Measurements from ENCODE around the gene FOXL3. TPM values are rescaled to one million over a fixed set of nuclear protein-coding genes. Genes with fewer than 3 reads are reported as not detected.
A peak's percentile ranks its signal among the peaks of the same experiment; 100 is the strongest.

FOXL3 gene
- total RNA-seq, 1 experiment from 2014 or later, result not detected

DNA sequence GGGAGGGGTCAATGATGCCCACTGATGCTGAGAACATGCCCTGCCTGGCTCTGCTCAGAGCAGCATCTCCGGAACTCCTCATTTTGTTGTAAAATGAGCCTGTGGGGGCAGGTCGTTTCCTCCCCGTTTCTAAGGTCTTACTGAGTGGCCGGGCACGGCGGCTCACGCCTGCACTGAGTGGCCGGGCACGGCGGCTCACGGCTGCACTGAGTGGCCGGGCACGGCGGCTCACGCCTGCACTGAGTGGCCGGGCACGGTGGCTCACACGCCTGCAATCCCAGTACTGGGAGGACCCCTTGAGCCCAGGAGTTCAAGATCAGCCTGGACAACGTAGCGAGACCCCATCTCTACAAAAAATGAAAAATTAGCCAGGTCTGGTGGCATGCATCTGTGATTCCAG lies 39.0 kb upstream of the FOXL3 start:
- no peak for DNase-seq
- H2BK12ac ChIP-seq (ENCODE audit: insufficient read length, low read depth, low read length), result no peak overlapping the region
- no peak for TF ChIP-seq CTCF (conservative IDR thresholded peaks at IDR 0.05)
- no peak overlapping the region for H3K4me2 ChIP-seq (ENCODE audit: insufficient read depth, insufficient read length, low read length)
- no peak overlapping the region for H3K27ac ChIP-seq (ENCODE audit: insufficient read length, low read depth, low read length)
- H2BK120ac ChIP-seq (ENCODE audit: low read depth, low read length, poor library complexity, severe bottlenecking), result no peak overlapping the region
- H3K9me3 ChIP-seq (ENCODE audit: control insufficient read depth, low read depth, low read length), result peaks cover 6% of the 10 kb centered on the region
- no peak overlapping the region for H3K4ac ChIP-seq (ENCODE audit: low read depth, low read length)
- H2BK20ac ChIP-seq (ENCODE audit: low read depth, low read length, poor library complexity, severe bottlenecking), result no peak overlapping the region
- H3K27me3 Mint-ChIP-seq (ENCODE audit: low read depth), result no peaks in the 10 kb centered on the region
- no peak overlapping the region for H2AFZ ChIP-seq (ENCODE audit: low read length)
- no peak overlapping the region for H4K8ac ChIP-seq (replicated peaks; ENCODE audit: insufficient read length, low read depth, low read length)
- H3K79me2 ChIP-seq (ENCODE audit: insufficient read depth, low read length), result no peaks in the 10 kb centered on the region
- no peak overlapping the region for H3K9ac ChIP-seq (ENCODE audit: extremely low read depth, insufficient read length, low read length)
- H3K36me3 Mint-ChIP-seq (ENCODE audit: insufficient read depth in 1 of 3, low read depth in 3 of 3), result peaks cover 58 to 75% (median 73%) of the 10 kb centered on the region in 3 experiments
- no peak overlapping the region for H2AK5ac ChIP-seq (ENCODE audit: insufficient read length, low read length)
- peaks cover 17 to 21% of the 10 kb centered on the region in 2 experiments for H3K9me3 Mint-ChIP-seq
- H3K14ac ChIP-seq (ENCODE audit: insufficient read depth, low read length), result no peak overlapping the region
- peaks cover 2% of the 10 kb centered on the region for H3K23me2 ChIP-seq (ENCODE audit: insufficient read length, low read depth, low read length, poor library complexity, severe bottlenecking)
- no peaks in the 10 kb centered on the region for H3K4me1 Mint-ChIP-seq
- peak overlapping the region in 1 of 3 experiments; percentile 70; a peak in 1 of 7 replicates for H3K27ac Mint-ChIP-seq
- H4K5ac ChIP-seq (ENCODE audit: insufficient read length, low read depth, low read length), result no peak overlapping the region
- H2BK15ac ChIP-seq (ENCODE audit: low read depth, low read length), result no peak overlapping the region
- H3K23ac ChIP-seq (ENCODE audit: insufficient read length, low read depth, low read length), result no peak overlapping the region
- no peak overlapping the region for H3K56ac ChIP-seq (ENCODE audit: insufficient read length, low read depth, low read length)
- H3K79me1 ChIP-seq (ENCODE audit: insufficient read depth, low read depth, low read length, poor library complexity, severe bottlenecking), result no peaks in the 10 kb centered on the region
- H4K91ac ChIP-seq (ENCODE audit: insufficient read length, low read depth, low read length), result no peak overlapping the region
- no peaks in the 10 kb centered on the region for H3K27me3 ChIP-seq (ENCODE audit: insufficient read depth, low read length)
- no CpG with 5 or more reads among the region's 20 CpGs for WGBS (ENCODE audit: extremely low coverage, insufficient read length, low lambda C conversion rate)
- H3T11ph ChIP-seq (ENCODE audit: low read length), result no peak overlapping the region
- H4K20me1 ChIP-seq (ENCODE audit: control insufficient read depth, insufficient read depth, insufficient read length), result no peaks in the 10 kb centered on the region
- no peaks in the 10 kb centered on the region for H3K4me1 ChIP-seq (ENCODE audit: insufficient read depth, low read length)
- H3K4me3 Mint-ChIP-seq, result no peak overlapping the region
- H3K18ac ChIP-seq (ENCODE audit: insufficient read length, low read depth, low read length), result no peak overlapping the region
- H2BK5ac ChIP-seq (ENCODE audit: insufficient read length, low read length), result no peak overlapping the region
